ENCODE measurements around the gene CFAP74. TPM values are rescaled to one million over a fixed set of nuclear protein-coding genes. Genes with fewer than 3 reads are reported as not detected.

Gene CFAP74
- total and polyA plus RNA-seq, 2 of the 13 experiments (the other 11 are each of a cell fraction or from before 2014, with no cell fraction given), result 0.27 to 0.62 TPM

- TF ChIP-seq, protein P1, sequence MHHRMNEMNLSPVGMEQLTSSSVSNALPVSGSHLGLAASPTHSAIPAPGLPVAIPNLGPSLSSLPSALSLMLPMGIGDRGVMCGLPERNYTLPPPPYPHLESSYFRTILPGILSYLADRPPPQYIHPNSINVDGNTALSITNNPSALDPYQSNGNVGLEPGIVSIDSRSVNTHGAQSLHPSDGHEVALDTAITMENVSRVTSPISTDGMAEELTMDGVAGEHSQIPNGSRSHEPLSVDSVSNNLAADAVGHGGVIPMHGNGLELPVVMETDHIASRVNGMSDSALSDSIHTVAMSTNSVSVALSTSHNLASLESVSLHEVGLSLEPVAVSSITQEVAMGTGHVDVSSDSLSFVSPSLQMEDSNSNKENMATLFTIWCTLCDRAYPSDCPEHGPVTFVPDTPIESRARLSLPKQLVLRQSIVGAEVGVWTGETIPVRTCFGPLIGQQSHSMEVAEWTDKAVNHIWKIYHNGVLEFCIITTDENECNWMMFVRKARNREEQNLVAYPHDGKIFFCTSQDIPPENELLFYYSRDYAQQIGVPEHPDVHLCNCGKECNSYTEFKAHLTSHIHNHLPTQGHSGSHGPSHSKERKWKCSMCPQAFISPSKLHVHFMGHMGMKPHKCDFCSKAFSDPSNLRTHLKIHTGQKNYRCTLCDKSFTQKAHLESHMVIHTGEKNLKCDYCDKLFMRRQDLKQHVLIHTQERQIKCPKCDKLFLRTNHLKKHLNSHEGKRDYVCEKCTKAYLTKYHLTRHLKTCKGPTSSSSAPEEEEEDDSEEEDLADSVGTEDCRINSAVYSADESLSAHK (CRISPR knock-in tag; IDR thresholded peaks at IDR 0.05; ENCODE audit: borderline replicate concordance), result no peak
- TF ChIP-seq MATR3 (CRISPR knock-in tag; IDR thresholded peaks at IDR 0.05), result no peak
- TF ChIP-seq MEIS1 (CRISPR knock-in tag; IDR thresholded peaks at IDR 0.05; ENCODE audit: borderline replicate concordance), result no peak
- no peak for TF ChIP-seq SMARCC2 (IDR thresholded peaks at IDR 0.05)
- TF ChIP-seq ZSCAN20 (CRISPR knock-in tag; IDR thresholded peaks at IDR 0.05; ENCODE audit: borderline replicate concordance), result no peak
- no peak for TF ChIP-seq MTF2 (CRISPR knock-in tag; IDR thresholded peaks at IDR 0.05; ENCODE audit: borderline replicate concordance)
- TF ChIP-seq ZNF280D (CRISPR knock-in tag; IDR thresholded peaks at IDR 0.05), result no peak
- no peak for TF ChIP-seq FOXK1 (CRISPR knock-in tag; IDR thresholded peaks at IDR 0.05; ENCODE audit: borderline replicate concordance, low read depth)
- TF ChIP-seq, protein P2, sequence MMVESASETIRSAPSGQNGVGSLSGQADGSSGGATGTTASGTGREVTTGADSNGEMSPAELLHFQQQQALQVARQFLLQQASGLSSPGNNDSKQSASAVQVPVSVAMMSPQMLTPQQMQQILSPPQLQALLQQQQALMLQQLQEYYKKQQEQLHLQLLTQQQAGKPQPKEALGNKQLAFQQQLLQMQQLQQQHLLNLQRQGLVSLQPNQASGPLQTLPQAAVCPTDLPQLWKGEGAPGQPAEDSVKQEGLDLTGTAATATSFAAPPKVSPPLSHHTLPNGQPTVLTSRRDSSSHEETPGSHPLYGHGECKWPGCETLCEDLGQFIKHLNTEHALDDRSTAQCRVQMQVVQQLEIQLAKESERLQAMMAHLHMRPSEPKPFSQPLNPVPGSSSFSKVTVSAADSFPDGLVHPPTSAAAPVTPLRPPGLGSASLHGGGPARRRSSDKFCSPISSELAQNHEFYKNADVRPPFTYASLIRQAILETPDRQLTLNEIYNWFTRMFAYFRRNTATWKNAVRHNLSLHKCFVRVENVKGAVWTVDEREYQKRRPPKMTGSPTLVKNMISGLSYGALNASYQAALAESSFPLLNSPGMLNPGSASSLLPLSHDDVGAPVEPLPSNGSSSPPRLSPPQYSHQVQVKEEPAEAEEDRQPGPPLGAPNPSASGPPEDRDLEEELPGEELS (CRISPR knock-in tag; IDR thresholded peaks at IDR 0.05), result no peak
- TF ChIP-seq KLF13 (CRISPR knock-in tag; IDR thresholded peaks at IDR 0.05), result no peak
- no peak for TF ChIP-seq ZFP90 (CRISPR knock-in tag; IDR thresholded peaks at IDR 0.05; ENCODE audit: borderline replicate concordance)
- no peak for TF ChIP-seq ZBTB3 (CRISPR knock-in tag; IDR thresholded peaks at IDR 0.05; ENCODE audit: borderline replicate concordance, low read depth)
- TF ChIP-seq, protein P3, sequence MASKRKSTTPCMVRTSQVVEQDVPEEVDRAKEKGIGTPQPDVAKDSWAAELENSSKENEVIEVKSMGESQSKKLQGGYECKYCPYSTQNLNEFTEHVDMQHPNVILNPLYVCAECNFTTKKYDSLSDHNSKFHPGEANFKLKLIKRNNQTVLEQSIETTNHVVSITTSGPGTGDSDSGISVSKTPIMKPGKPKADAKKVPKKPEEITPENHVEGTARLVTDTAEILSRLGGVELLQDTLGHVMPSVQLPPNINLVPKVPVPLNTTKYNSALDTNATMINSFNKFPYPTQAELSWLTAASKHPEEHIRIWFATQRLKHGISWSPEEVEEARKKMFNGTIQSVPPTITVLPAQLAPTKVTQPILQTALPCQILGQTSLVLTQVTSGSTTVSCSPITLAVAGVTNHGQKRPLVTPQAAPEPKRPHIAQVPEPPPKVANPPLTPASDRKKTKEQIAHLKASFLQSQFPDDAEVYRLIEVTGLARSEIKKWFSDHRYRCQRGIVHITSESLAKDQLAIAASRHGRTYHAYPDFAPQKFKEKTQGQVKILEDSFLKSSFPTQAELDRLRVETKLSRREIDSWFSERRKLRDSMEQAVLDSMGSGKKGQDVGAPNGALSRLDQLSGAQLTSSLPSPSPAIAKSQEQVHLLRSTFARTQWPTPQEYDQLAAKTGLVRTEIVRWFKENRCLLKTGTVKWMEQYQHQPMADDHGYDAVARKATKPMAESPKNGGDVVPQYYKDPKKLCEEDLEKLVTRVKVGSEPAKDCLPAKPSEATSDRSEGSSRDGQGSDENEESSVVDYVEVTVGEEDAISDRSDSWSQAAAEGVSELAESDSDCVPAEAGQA (IDR thresholded peaks at IDR 0.05; ENCODE audit: low read depth), result no peak
- TF ChIP-seq, protein P3 (CRISPR knock-in tag; IDR thresholded peaks at IDR 0.05; ENCODE audit: borderline replicate concordance), result no peak
Measured at GRCh38 chr1:1906185-1907097, 97.1 kb downstream of the CFAP74 start (continued).

Measured in HepG2 (cell line).